HCT116 (cell line): ENCODE measurements around the gene SELENON. TPM values are rescaled to one million over a fixed set of nuclear protein-coding genes. Genes with fewer than 3 reads are reported as not detected.
A peak's percentile ranks its signal among the peaks of the same experiment; 100 is the strongest.

ENCODE experiments used
- ATAC-seq: fragments of 200-7000 bp; cut with Tn5 transposase; 2 replicates; pipeline ENCODE4 v1.9.1; 2020; ENCODE audit warnings: mild to moderate bottlenecking, moderate library complexity
- BruUV-seq: library from RNA; stranded (reverse); fragments of 400-500 nt; replicated peaks from 2 replicates; lab custom pipeline; 2021; lab: Mats Ljungman, UMichigan
- CTCF ChIA-PET: fragments of 300-600 bp; sonication (Branson Sonifier 250); formaldehyde crosslinking; loops from one replicate; lab custom pipeline; 2021; ENCODE audit warnings: antibody characterized with exemption; lab: Charles Lee
- POLR2A ChIA-PET: fragments of 300-600, 350-600 bp; sonication (Branson Sonifier 250); formaldehyde crosslinking; loops from one replicate; lab custom pipeline; 2021; ENCODE audit warnings: antibody characterized with exemption; lab: Charles Lee
- RAD21 ChIA-PET, 2 experiments: fragments of 300-600 bp; sonication (Branson Sonifier 250); formaldehyde crosslinking; loops; one replicate each; lab custom pipeline; 2023; ENCODE audit warnings: low total read pairs in 2 of 2; ENCODE audit not compliant: uncharacterized antibody in 2 of 2, unreplicated experiment in 2 of 2, low non-redundant PET in 1 of 2; lab: Charles Lee
- DNase-seq: peaks from one replicate; pipeline ENCODE4 v3.0.0-alpha.2; 2010; ENCODE audit warnings: low read depth, low spot score
- H2AFZ ChIP-seq: fragments of 200-600 bp; shearing (Covaris generic), sonication (generic); 2 replicates; pipeline ENCODE4 v1.6.1; 2017; ENCODE audit warnings: low read depth, mixed run types, mixed read lengths, antibody characterized with exemption, low read length; ENCODE audit not compliant: poor library complexity, severe bottlenecking
- H3K27ac ChIP-seq: 2 replicates; pipeline ENCODE4 v1.5.1; 2012; ENCODE audit warnings: low read depth, low read length
- H3K27me3 ChIP-seq: fragments of 200-600 bp; sonication (generic); 2 replicates; pipeline ENCODE4 v1.6.1; 2016; ENCODE audit warnings: mixed run types, low read length, mixed read lengths; ENCODE audit not compliant: insufficient read depth
- H3K36me3 ChIP-seq, 2 experiments: fragments of 200-500 bp in 1 of 2; fragments of 200-600 bp in 1 of 2; sonication (Bioruptor generic) in 1 of 2; sonication (generic) in 1 of 2; 2 replicates each; pipeline versions ENCODE4 v1.5.1 to v1.6.1; 2014 to 2016; ENCODE audit warnings: low read length in 2 of 2, inconsistent platforms in 1 of 2, mixed read lengths in 1 of 2, mixed run types in 1 of 2; ENCODE audit not compliant: insufficient read depth in 2 of 2, control insufficient read depth in 1 of 2
- H3K4me1 ChIP-seq, 2 experiments: fragments of 200-600 bp in 1 of 2; sonication (generic) in 1 of 2; 2 replicates each; pipeline versions ENCODE4 v1.5.1 to v1.6.1; 2012 to 2017; ENCODE audit warnings: low read length in 2 of 2, inconsistent platforms in 1 of 2, mild to moderate bottlenecking in 1 of 2, mixed read lengths in 1 of 2, mixed run types in 1 of 2, moderate library complexity in 1 of 2; ENCODE audit not compliant: insufficient read depth in 2 of 2, control insufficient read depth in 1 of 2
- H3K4me2 ChIP-seq: fragments of 200-600 bp; sonication (generic); 2 replicates; pipeline ENCODE4 v1.6.1; 2017; ENCODE audit warnings: mixed run types, low read length, mixed read lengths
- H3K4me3 ChIP-seq, 2 experiments: fragments of 200-600 bp in 1 of 2; sonication (generic) in 1 of 2; replicated peaks in 1 of 2; 2 replicates each; pipeline ENCODE4 v1.5.1; 2011 to 2016; ENCODE audit warnings: low read length in 2 of 2, control low read depth in 1 of 2, low read depth in 1 of 2, mild to moderate bottlenecking in 1 of 2, mixed read lengths in 1 of 2, mixed run types in 1 of 2
- H3K79me2 ChIP-seq: fragments of 200-600 bp; sonication (generic); 2 replicates; pipeline ENCODE4 v1.6.1; 2017; ENCODE audit warnings: mild to moderate bottlenecking, mixed run types, low read length, moderate library complexity, mixed read lengths; ENCODE audit not compliant: insufficient read depth
- H3K9ac ChIP-seq: fragments of 200-600 bp; sonication (generic); 2 replicates; pipeline ENCODE4 v1.6.1; 2016; ENCODE audit warnings: low read length, mixed read lengths
- H3K9me2 ChIP-seq: fragments of 200-600 bp; sonication (generic), shearing (Covaris generic); 2 replicates; pipeline ENCODE4 v1.6.1; 2017; ENCODE audit warnings: mixed run types, mild to moderate bottlenecking, moderate library complexity; ENCODE audit not compliant: insufficient read depth
- H3K9me3 ChIP-seq, 2 experiments: fragments of 200-500 bp in 1 of 2; fragments of 200-600 bp in 1 of 2; sonication (Bioruptor generic) in 1 of 2; sonication (generic) in 1 of 2; 2 replicates each; pipeline ENCODE4 v1.6.1; 2014 to 2017; ENCODE audit warnings: low read length in 2 of 2, mixed read lengths in 2 of 2, inconsistent platforms in 1 of 2, low read depth in 1 of 2, mild to moderate bottlenecking in 1 of 2, mixed run types in 1 of 2, moderate library complexity in 1 of 2; ENCODE audit not compliant: control insufficient read depth in 1 of 2, insufficient read depth in 1 of 2
- H4K20me1 ChIP-seq: fragments of 200-600 bp; sonication (generic), shearing (Covaris generic); 2 replicates; pipeline ENCODE4 v1.6.1; 2017; ENCODE audit warnings: mixed run types, mild to moderate bottlenecking, moderate library complexity; ENCODE audit not compliant: insufficient read depth
- CTCF ChIP-seq, 3 experiments: fragments of 200-600 bp in 1 of 3; sonication (generic) in 1 of 3; IDR thresholded peaks in 2 of 3; conservative IDR thresholded peaks in 1 of 3; 2 replicates each; pipeline ENCODE4 v1.5.1; 2012 to 2017; ENCODE audit warnings: low read depth in 2 of 3, low read length in 2 of 3, antibody characterized with exemption in 1 of 3, borderline replicate concordance in 1 of 3, control low read depth in 1 of 3, mild to moderate bottlenecking in 1 of 3, mixed read lengths in 1 of 3, mixed run types in 1 of 3, moderate library complexity in 1 of 3; ENCODE audit not compliant: insufficient read depth in 1 of 3
- EZH2 ChIP-seq: fragments of 200-600 bp; sonication (generic); IDR thresholded peaks from 2 replicates; pipeline ENCODE4 v1.6.1; 2017; ENCODE audit warnings: antibody characterized with exemption, mixed run types
- POLR2AphosphoS5 ChIP-seq: IDR thresholded peaks from 2 replicates; pipeline ENCODE4 v1.6.1; 2011; ENCODE audit warnings: mild to moderate bottlenecking, low read depth, low read length, moderate library complexity
- intact Hi-C: fragments of 100-400 bp; cut with micrococcal nuclease; formaldehyde crosslinking; loops from 2 replicates; pipeline ENCODE4 v1.10.0; 2022
- total RNA-seq: library from RNA; stranded (reverse); gene quantifications from one replicate; pipeline ENCODE4 v1.2.1, GENCODE V29; 2021; ENCODE audit not compliant: unreplicated experiment

Gene SELENON
- total RNA-seq, 1 experiment from 2014 or later, result 85.1 TPM

GRCh38 chr1:25858494-25858893 is 58.5 kb downstream of the SELENON start:
- TF ChIP-seq CTCF (IDR thresholded peaks at IDR 0.05 in 2 of 3, conservative IDR thresholded peaks at IDR 0.05 in 1 of 3; ENCODE audit: borderline replicate concordance in 1 of 3, insufficient read depth in 1 of 3, low read depth in 2 of 3, low read length in 2 of 3) (0 out of 6 replicates have a peak, but pooled peaks of 1 of the 3 experiments have one; percentile 4), POLR2AphosphoS5 (no peak), EZH2 (no peak)
- CTCF ChIA-PET, result no interaction called here
- intact Hi-C loops, result loop anchor here (2.0 kb wide), 1 partner anchor 34 kb away; no protein-coding TSS in a partner anchor
- Histone ChIP-seq H3K4me1 (peaks cover 30 to 51% of the 10 kb centered on the region in 2 experiments), H4K20me1 (0 out of 2 replicates have a peak, but pooled peaks cover 3% of the 10 kb centered on the region), H3K9me3 (no peaks in the 10 kb centered on the region), H3K4me2 (peak overlapping the region; percentile 98), H3K36me3 (0 out of 4 replicates have a peak, but pooled peaks cover 0 to 6% of the 10 kb centered on the region in 2 experiments), H3K9me2 (no peaks in the 10 kb centered on the region), H3K79me2 (peaks cover 56% of the 10 kb centered on the region), H2AFZ (no peak overlapping the region), H3K27ac (peak overlapping the region; percentile 81), H3K4me3 (peak overlapping the region; percentile 97 to 99), H3K9ac (peak overlapping the region; percentile 99), H3K27me3 (no peaks in the 10 kb centered on the region)
- ATAC-seq (peak; percentile 6), DNase-seq (no peak)
- BruUV-seq, result TSS peak; percentile 60
- RAD21 ChIA-PET, result no interaction called here
- POLR2A ChIA-PET, result no interaction called here
